Neural progenitor cell (in vitro differentiated cells): ENCODE measurements around the gene HIBADH. TPM values are rescaled to one million over a fixed set of nuclear protein-coding genes. Genes with fewer than 3 reads are reported as not detected.

Experiments used
- DNase-seq: peaks from one replicate; pipeline ENCODE4 v3.0.0-alpha.2; 2016; ENCODE audit warnings: low spot score
- H2AFZ ChIP-seq: fragments of 200-600 bp; sonication (generic); replicated peaks from 2 replicates; pipeline ENCODE4 v1.6.1; 2016; ENCODE audit warnings: antibody characterized with exemption
- H3F3A ChIP-seq: fragments of 200-600 bp; sonication (generic); 2 replicates; pipeline ENCODE4 v1.6.1; 2016; ENCODE audit warnings: antibody characterized with exemption, low read depth
- H3K27ac ChIP-seq: fragments of 200-600 bp; sonication (generic); 2 replicates; pipeline ENCODE4 v1.5.1; 2016; ENCODE audit warnings: mild to moderate bottlenecking
- H3K27me3 ChIP-seq: fragments of 200-600 bp; sonication (generic); 2 replicates; pipeline ENCODE4 v1.6.1; 2016; ENCODE audit warnings: mild to moderate bottlenecking, moderate library complexity
- H3K36me3 ChIP-seq: fragments of 200-600 bp; sonication (generic); 2 replicates; pipeline ENCODE4 v1.5.1; 2016
- H3K4me1 ChIP-seq: fragments of 200-600 bp; sonication (generic); 2 replicates; pipeline ENCODE4 v1.6.1; 2016; ENCODE audit warnings: mixed run types
- H3K4me2 ChIP-seq: fragments of 200-600 bp; sonication (generic); 2 replicates; pipeline ENCODE4 v1.6.1; 2016
- H3K4me3 ChIP-seq: fragments of 200-600 bp; sonication (generic); 2 replicates; pipeline ENCODE4 v1.5.1; 2016
- H3K79me2 ChIP-seq: fragments of 200-600 bp; sonication (generic); 2 replicates; pipeline ENCODE4 v1.6.1; 2016; ENCODE audit warnings: low read depth
- H3K9ac ChIP-seq: fragments of 200-600 bp; sonication (generic); 2 replicates; pipeline ENCODE4 v1.6.1; 2016
- H3K9me3 ChIP-seq: fragments of 200-600 bp; sonication (generic); 2 replicates; pipeline ENCODE4 v1.5.1; 2016; ENCODE audit warnings: low read depth
- H4K20me1 ChIP-seq: fragments of 200-600 bp; sonication (generic); 2 replicates; pipeline ENCODE4 v1.6.1; 2016; ENCODE audit warnings: low read depth
- H3K27ac Mint-ChIP-seq: 3 replicates; pipeline ENCODE4 v1.8.0; 2021; ENCODE audit warnings: mixed read lengths
- H3K27me3 Mint-ChIP-seq: 2 replicates; pipeline ENCODE4 v1.8.0; 2022; ENCODE audit warnings: low read depth, mild to moderate bottlenecking, inconsistent platforms, moderate library complexity, mixed read lengths; ENCODE audit not compliant: insufficient read depth
- H3K36me3 Mint-ChIP-seq: 3 replicates; pipeline ENCODE4 v1.8.0; 2021; ENCODE audit warnings: mixed read lengths
- H3K4me1 Mint-ChIP-seq: 3 replicates; pipeline ENCODE4 v1.8.0; 2021; ENCODE audit warnings: mixed read lengths
- H3K4me3 Mint-ChIP-seq: 3 replicates; pipeline ENCODE4 v1.8.0; 2021; ENCODE audit warnings: mild to moderate bottlenecking, moderate library complexity, mixed read lengths
- H3K9me3 Mint-ChIP-seq: 3 replicates; pipeline ENCODE4 v1.8.0; 2020; ENCODE audit warnings: mixed read lengths
- EZH2 ChIP-seq: fragments of 200-600 bp; sonication (generic); IDR thresholded peaks from 2 replicates; pipeline ENCODE4 v1.6.1; 2017; ENCODE audit warnings: antibody characterized with exemption, mild to moderate bottlenecking, moderate library complexity
- EZH2phosphoT487 ChIP-seq: fragments of 200-600 bp; sonication (generic); IDR thresholded peaks from 2 replicates; pipeline ENCODE4 v1.6.1; 2017; ENCODE audit warnings: antibody characterized with exemption
- total RNA-seq: library from RNA; depleted of rRNA; stranded (reverse); fragments of >200 nt; gene quantifications from 2 replicates; pipeline ENCODE4 v1.2.3, GENCODE V29; 2015; ENCODE audit warnings: low replicate concordance
- TF ChIP-seq, protein P1 (sequence below): fragments of 200-600 bp; sonication (generic); IDR thresholded peaks from 2 replicates; pipeline ENCODE4 v1.5.1; 2017; ENCODE audit warnings: antibody characterized with exemption, mild to moderate bottlenecking

The HIBADH gene
- total RNA-seq, 1 donor from 2014 or later, result 88.6 TPM

DNA sequence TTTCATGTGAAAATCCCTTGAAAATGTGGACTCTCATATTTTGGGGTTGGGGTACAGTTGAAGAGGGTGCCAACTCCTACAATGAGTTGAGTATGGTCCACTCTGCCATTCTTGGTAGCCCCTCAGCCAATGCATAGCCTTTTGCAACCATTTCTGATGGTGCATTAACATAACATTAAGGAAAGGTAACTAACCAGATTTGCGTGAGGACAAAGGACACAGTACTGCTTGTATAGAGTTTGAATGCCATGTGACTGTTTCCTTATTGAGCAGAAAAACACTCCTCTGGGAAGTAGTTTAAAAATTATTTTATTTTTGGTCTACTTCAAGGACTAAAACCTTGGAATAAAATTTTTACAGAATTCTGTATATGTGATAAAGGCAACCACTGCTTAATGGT, 107.9 kb downstream of the HIBADH start:
- Mint-ChIP-seq H3K27me3 (peaks cover 3% of the 10 kb centered on the region), H3K4me1 (no peaks in the 10 kb centered on the region), H3K27ac (no peak overlapping the region), H3K4me3 (no peak overlapping the region), H3K36me3 (peaks cover 2% of the 10 kb centered on the region), H3K9me3 (no peaks in the 10 kb centered on the region)
- no peak overlapping the region for H3K27ac ChIP-seq
- H4K20me1 ChIP-seq, result peaks cover 8% of the 10 kb centered on the region
- H3K9me3 ChIP-seq, result no peaks in the 10 kb centered on the region
- H3K9ac ChIP-seq, result no peak overlapping the region
- H3F3A ChIP-seq, result no peaks in the 10 kb centered on the region
- H3K4me3 ChIP-seq, result no peak overlapping the region
- H3K79me2 ChIP-seq, result no peaks in the 10 kb centered on the region
- H3K27me3 ChIP-seq, result no peaks in the 10 kb centered on the region
- H3K36me3 ChIP-seq, result no peaks in the 10 kb centered on the region
- no peak overlapping the region for H3K4me2 ChIP-seq
- DNase-seq, result no peak
- H2AFZ ChIP-seq, result no peak overlapping the region
- peaks cover 6% of the 10 kb centered on the region for H3K4me1 ChIP-seq
- TF ChIP-seq, protein P1, sequence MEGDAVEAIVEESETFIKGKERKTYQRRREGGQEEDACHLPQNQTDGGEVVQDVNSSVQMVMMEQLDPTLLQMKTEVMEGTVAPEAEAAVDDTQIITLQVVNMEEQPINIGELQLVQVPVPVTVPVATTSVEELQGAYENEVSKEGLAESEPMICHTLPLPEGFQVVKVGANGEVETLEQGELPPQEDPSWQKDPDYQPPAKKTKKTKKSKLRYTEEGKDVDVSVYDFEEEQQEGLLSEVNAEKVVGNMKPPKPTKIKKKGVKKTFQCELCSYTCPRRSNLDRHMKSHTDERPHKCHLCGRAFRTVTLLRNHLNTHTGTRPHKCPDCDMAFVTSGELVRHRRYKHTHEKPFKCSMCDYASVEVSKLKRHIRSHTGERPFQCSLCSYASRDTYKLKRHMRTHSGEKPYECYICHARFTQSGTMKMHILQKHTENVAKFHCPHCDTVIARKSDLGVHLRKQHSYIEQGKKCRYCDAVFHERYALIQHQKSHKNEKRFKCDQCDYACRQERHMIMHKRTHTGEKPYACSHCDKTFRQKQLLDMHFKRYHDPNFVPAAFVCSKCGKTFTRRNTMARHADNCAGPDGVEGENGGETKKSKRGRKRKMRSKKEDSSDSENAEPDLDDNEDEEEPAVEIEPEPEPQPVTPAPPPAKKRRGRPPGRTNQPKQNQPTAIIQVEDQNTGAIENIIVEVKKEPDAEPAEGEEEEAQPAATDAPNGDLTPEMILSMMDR, result no peak
- TF ChIP-seq EZH2phosphoT487 (no peak), EZH2 (no peak)

DNA sequence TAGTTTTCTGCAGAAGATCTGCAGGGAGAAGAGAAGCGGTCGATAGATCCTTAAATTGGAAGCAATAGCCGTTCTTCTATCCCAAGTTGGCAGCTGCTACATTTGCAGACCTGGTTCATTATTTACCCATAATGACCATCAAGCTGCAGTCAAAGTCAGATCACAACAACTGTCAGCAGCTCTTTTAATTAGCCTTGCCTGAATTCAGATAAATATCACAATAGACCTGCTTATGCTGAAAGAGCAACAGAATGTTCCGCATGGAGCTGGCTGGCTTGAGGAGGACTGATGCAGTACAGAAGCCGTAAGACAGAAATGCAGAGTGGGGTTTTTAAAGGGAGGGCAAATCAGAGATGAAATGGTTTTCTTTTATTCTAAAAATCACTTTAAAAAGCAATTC, 109.4 kb downstream of the HIBADH start:
- Histone ChIP-seq H3K4me3 (no peak overlapping the region), H3K4me2 (no peak overlapping the region)
- H3K4me3 Mint-ChIP-seq, result no peak overlapping the region

DNA sequence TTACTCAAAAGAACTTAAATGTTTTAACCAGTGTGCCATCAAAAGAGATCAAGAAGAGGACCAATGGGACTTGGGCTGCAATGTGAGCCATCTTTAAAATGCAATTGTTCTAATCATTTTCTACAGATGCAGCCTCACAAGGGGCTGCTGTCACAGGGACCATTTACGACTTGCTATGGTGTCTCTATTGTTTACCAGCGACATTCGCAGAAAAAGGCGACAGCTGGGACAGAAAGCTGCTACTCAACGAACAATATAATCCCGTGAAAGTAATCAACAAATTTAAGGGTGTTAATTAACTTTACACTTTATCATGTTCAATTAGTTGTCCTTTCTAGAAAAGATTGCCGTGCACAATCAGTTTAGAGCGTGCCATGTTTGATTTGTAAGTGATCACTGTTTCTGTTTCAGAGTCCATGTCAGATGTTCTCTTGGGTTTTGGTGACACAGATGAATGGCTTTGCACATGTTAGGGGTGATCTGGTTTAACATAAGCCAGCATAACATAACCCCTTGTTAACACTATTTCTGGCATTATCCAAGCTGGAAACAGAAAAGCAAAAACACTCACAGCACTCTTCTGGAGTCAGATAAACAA, 110.8 kb downstream of the HIBADH start:
- Histone ChIP-seq H3K4me2 (no peak overlapping the region), H3K4me3 (no peak overlapping the region), H4K20me1 (peaks cover 8% of the 10 kb centered on the region), H3K27me3 (no peaks in the 10 kb centered on the region), H3K36me3 (no peaks in the 10 kb centered on the region), H2AFZ (no peak overlapping the region), H3K9ac (no peak overlapping the region), H3K27ac (no peak overlapping the region), H3K79me2 (no peaks in the 10 kb centered on the region), H3K9me3 (no peaks in the 10 kb centered on the region), H3K4me1 (peaks cover 6% of the 10 kb centered on the region), H3F3A (no peaks in the 10 kb centered on the region)
- no peak for DNase-seq
- Mint-ChIP-seq H3K36me3 (no peaks in the 10 kb centered on the region), H3K4me3 (no peak overlapping the region), H3K27ac (no peak overlapping the region), H3K27me3 (no peaks in the 10 kb centered on the region), H3K9me3 (no peaks in the 10 kb centered on the region), H3K4me1 (no peaks in the 10 kb centered on the region)
- TF ChIP-seq EZH2 (no peak), EZH2phosphoT487 (no peak)
- TF ChIP-seq, protein P1, result no peak

More for the DNA sequence above, 109.4 kb downstream of the HIBADH start:
- no peak for TF ChIP-seq EZH2
- TF ChIP-seq EZH2phosphoT487, result no peak
- TF ChIP-seq, protein P1, result no peak
- H3K36me3 ChIP-seq, result no peaks in the 10 kb centered on the region
- peaks cover 6% of the 10 kb centered on the region for H3K4me1 ChIP-seq
- no peak overlapping the region for H3K27ac Mint-ChIP-seq
- peaks cover 8% of the 10 kb centered on the region for H4K20me1 ChIP-seq
- no peaks in the 10 kb centered on the region for H3K9me3 ChIP-seq
- H2AFZ ChIP-seq, result no peak overlapping the region
- no peak overlapping the region for H3K27ac ChIP-seq
- no peaks in the 10 kb centered on the region for H3K4me1 Mint-ChIP-seq
- no peak overlapping the region for H3K9ac ChIP-seq
- no peak for DNase-seq
- no peaks in the 10 kb centered on the region for H3F3A ChIP-seq
- peaks cover 3% of the 10 kb centered on the region for H3K27me3 Mint-ChIP-seq
- H3K79me2 ChIP-seq, result no peaks in the 10 kb centered on the region
- H3K27me3 ChIP-seq, result no peaks in the 10 kb centered on the region
- H3K36me3 Mint-ChIP-seq, result no peaks in the 10 kb centered on the region
- no peaks in the 10 kb centered on the region for H3K9me3 Mint-ChIP-seq
